ENCODE results near the gene GDAP2.

DNA sequence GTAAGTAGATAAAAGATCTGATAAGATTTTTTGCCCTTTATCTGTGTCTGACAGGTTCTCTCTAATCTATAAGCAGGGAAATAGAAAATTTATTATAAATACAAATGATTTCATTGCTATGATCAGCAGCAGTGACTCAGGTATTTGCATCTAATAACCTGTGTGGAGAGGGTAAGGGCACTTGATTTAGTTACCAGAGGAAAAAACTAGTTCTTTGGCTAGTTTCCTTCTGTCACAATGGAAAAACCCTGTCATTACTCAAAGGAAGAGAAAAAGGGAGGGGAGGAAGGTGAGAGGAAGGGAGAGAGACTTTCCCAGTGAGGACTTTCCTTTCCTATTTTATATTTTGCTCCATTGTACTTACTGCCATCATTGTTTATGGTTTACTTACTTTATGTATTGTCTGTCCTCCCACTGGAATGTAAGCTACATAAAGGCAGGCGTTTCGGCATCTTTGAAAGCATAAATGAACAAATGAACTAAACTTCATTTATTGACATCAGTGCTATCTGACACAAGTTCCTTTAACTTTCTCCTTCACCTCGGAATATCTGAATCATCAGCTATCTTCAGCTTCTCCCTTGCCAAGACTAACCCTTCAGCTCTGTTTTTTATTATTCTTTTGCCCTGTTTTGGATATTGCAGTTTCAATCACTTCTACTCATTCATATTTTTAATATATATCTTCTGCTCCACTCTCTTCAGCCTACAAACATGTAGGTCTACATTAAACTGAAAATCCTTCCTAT, 35.0 kb upstream of the GDAP2 start:
- no peak for TF ChIP-seq POLR2AphosphoS5 (IDR thresholded peaks at IDR 0.05; ENCODE audit: low read depth, low read length)
- no peak for TF ChIP-seq TAF1 (IDR thresholded peaks at IDR 0.05; ENCODE audit: borderline replicate concordance, insufficient read depth, low read length)
- TF ChIP-seq SIN3A (IDR thresholded peaks at IDR 0.05; ENCODE audit: borderline replicate concordance, insufficient read depth, low read length) = no peak
- TF ChIP-seq, protein P1, sequence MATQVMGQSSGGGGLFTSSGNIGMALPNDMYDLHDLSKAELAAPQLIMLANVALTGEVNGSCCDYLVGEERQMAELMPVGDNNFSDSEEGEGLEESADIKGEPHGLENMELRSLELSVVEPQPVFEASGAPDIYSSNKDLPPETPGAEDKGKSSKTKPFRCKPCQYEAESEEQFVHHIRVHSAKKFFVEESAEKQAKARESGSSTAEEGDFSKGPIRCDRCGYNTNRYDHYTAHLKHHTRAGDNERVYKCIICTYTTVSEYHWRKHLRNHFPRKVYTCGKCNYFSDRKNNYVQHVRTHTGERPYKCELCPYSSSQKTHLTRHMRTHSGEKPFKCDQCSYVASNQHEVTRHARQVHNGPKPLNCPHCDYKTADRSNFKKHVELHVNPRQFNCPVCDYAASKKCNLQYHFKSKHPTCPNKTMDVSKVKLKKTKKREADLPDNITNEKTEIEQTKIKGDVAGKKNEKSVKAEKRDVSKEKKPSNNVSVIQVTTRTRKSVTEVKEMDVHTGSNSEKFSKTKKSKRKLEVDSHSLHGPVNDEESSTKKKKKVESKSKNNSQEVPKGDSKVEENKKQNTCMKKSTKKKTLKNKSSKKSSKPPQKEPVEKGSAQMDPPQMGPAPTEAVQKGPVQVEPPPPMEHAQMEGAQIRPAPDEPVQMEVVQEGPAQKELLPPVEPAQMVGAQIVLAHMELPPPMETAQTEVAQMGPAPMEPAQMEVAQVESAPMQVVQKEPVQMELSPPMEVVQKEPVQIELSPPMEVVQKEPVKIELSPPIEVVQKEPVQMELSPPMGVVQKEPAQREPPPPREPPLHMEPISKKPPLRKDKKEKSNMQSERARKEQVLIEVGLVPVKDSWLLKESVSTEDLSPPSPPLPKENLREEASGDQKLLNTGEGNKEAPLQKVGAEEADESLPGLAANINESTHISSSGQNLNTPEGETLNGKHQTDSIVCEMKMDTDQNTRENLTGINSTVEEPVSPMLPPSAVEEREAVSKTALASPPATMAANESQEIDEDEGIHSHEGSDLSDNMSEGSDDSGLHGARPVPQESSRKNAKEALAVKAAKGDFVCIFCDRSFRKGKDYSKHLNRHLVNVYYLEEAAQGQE (IDR thresholded peaks at IDR 0.05; ENCODE audit: insufficient read depth in 1 of 2, low read depth in 2 of 2, low read length in 2 of 2) = no peak
- TF ChIP-seq FOXP2 (optimal IDR thresholded peaks at IDR 0.05; ENCODE audit: borderline replicate concordance, extremely low read depth, extremely low read length, insufficient read depth) = no peak

All from PFSK-1 (cell line).